ENCODE results near the gene HERPUD2.

GRCh38 chr7:35725280-35725680 is 30.3 kb upstream of the HERPUD2 start:
- TF ChIP-seq CTCF (IDR thresholded peaks at IDR 0.05) (no peak), EZH2 (IDR thresholded peaks at IDR 0.05) (no peak), EZH2phosphoT487 (IDR thresholded peaks at IDR 0.05) (no peak)

All from neural progenitor cell (in vitro differentiated cells).